ENCODE measurements around the gene ITPKA.

The ITPKA gene

DNA sequence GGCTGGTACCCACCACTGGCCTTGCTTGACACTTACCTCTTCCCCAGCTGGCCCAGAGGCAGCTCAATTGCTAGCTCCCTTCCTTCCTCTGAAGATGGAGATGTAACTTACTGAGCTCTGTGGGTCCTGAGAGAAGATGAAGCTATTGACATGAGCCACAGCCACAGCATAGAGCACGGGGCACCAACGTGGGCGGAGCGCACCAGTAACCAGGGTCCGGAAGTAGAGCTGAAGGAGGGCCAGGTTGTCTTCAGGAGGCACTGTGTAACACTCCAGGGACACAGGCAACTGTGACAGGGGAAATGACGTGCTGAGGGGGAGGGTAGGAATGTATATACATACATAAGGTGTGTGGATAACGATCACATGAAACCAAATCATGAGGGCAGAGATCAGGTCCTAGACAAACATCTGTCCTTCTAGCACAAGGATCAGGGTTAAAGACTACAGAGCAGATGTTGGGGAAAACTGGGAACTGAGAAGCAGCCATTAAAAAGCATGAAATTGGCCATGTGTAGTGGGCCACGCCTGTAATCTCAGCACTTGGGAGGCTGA lies 24.3 kb downstream of the ITPKA start:
- WGBS (ENCODE audit: extremely low coverage, insufficient coverage, insufficient read length): no CpG with 5 or more reads among the region's 8 CpGs
- H3K4me3 ChIP-seq (ENCODE audit: low read depth, low read length): no peak overlapping the region
- peaks cover 8 to 10% of the 10 kb centered on the region in 2 experiments for H3K4me1 ChIP-seq (ENCODE audit: control insufficient read depth in 1 of 2, insufficient read depth in 2 of 2, low read length in 2 of 2)
- H3K4me2 ChIP-seq (ENCODE audit: low read length): no peak overlapping the region
- no peak overlapping the region for H3K14ac ChIP-seq (ENCODE audit: low read length)
- H3K4ac ChIP-seq (ENCODE audit: low read depth, low read length): no peak overlapping the region
- no peak overlapping the region for H3K9ac ChIP-seq (ENCODE audit: low read length)
- H3K18ac ChIP-seq (ENCODE audit: low read length): no peak overlapping the region
- H3K23ac ChIP-seq (ENCODE audit: low read length): no peak overlapping the region
- H4K8ac ChIP-seq (ENCODE audit: low read depth, low read length): no peak overlapping the region
- H4K12ac ChIP-seq (ENCODE audit: low read depth, low read length): no peak overlapping the region
- H2BK12ac ChIP-seq (ENCODE audit: low read length): no peak overlapping the region
- no peak overlapping the region for H2BK5ac ChIP-seq (ENCODE audit: low read depth, low read length, poor library complexity)
- no peak overlapping the region for H3K27ac ChIP-seq (ENCODE audit: low read depth, low read length)
- DNase-seq: peak in 1 of 2 donors; percentile 42
- no peak overlapping the region for H2AFZ ChIP-seq (ENCODE audit: insufficient read depth, low read length, poor library complexity)
- H3K79me2 ChIP-seq (ENCODE audit: control insufficient read depth, insufficient read depth, low read length, poor library complexity): no peaks in the 10 kb centered on the region
- H2AK5ac ChIP-seq (ENCODE audit: low read length): no peak overlapping the region
- H3K36me3 ChIP-seq (ENCODE audit: control insufficient read depth in 1 of 2, insufficient read depth in 2 of 2, low read length in 2 of 2): peaks cover 25 to 34% of the 10 kb centered on the region in 2 experiments
- no peaks in the 10 kb centered on the region for H3K79me1 ChIP-seq (ENCODE audit: low read length)
- peaks cover 10% of the 10 kb centered on the region for H3K27me3 ChIP-seq (ENCODE audit: insufficient read depth, low read length)
- no peaks in the 10 kb centered on the region for H3K9me3 ChIP-seq (ENCODE audit: insufficient read depth, low read depth, low read length)
- no peak overlapping the region for H4K91ac ChIP-seq (ENCODE audit: low read depth, low read length)
- no peak overlapping the region for H2BK120ac ChIP-seq (ENCODE audit: insufficient read depth, low read length, poor library complexity)

- no peaks in the 10 kb centered on the region for H3K4me1 ChIP-seq (ENCODE audit: control insufficient read depth in 1 of 2, insufficient read depth in 2 of 2, low read length in 2 of 2)
- H3K9me3 ChIP-seq (ENCODE audit: insufficient read depth, low read depth, low read length): no peaks in the 10 kb centered on the region
- no peak overlapping the region for H3K14ac ChIP-seq (ENCODE audit: low read length)
- H2BK5ac ChIP-seq (ENCODE audit: low read depth, low read length, poor library complexity): no peak overlapping the region
- no peak overlapping the region for H2BK120ac ChIP-seq (ENCODE audit: insufficient read depth, low read length, poor library complexity)
- H3K4me2 ChIP-seq (ENCODE audit: low read length): no peak overlapping the region
- H3K27ac ChIP-seq (ENCODE audit: low read depth, low read length): no peak overlapping the region
- no peaks in the 10 kb centered on the region for H3K79me2 ChIP-seq (ENCODE audit: control insufficient read depth, insufficient read depth, low read length, poor library complexity)
- no peak overlapping the region for H2BK12ac ChIP-seq (ENCODE audit: low read length)
- no peak for DNase-seq
- no peak overlapping the region for H3K4me3 ChIP-seq (ENCODE audit: low read depth, low read length)
- no peak overlapping the region for H3K18ac ChIP-seq (ENCODE audit: low read length)
- H4K8ac ChIP-seq (ENCODE audit: low read depth, low read length): no peak overlapping the region
- no CpG with 5 or more reads among the region's 17 CpGs for WGBS (ENCODE audit: extremely low coverage, insufficient coverage, insufficient read length)
- no peak overlapping the region for H4K12ac ChIP-seq (ENCODE audit: low read depth, low read length)
- no peaks in the 10 kb centered on the region for H3K27me3 ChIP-seq (ENCODE audit: insufficient read depth, low read length)
- H3K36me3 ChIP-seq (ENCODE audit: control insufficient read depth in 1 of 2, insufficient read depth in 2 of 2, low read length in 2 of 2): peaks cover 35 to 50% of the 10 kb centered on the region in 2 experiments
- no peak overlapping the region for H2AK5ac ChIP-seq (ENCODE audit: low read length)
- H3K79me1 ChIP-seq (ENCODE audit: low read length): no peaks in the 10 kb centered on the region
- H3K9ac ChIP-seq (ENCODE audit: low read length): no peak overlapping the region
- H3K23ac ChIP-seq (ENCODE audit: low read length): no peak overlapping the region
- H3K4ac ChIP-seq (ENCODE audit: low read depth, low read length): no peak overlapping the region
- H2AFZ ChIP-seq (ENCODE audit: insufficient read depth, low read length, poor library complexity): no peak overlapping the region
- H4K91ac ChIP-seq (ENCODE audit: low read depth, low read length): no peak overlapping the region
Measured at GRCh38 chr15:41520636-41521035, 27.0 kb downstream of the ITPKA start.

DNA sequence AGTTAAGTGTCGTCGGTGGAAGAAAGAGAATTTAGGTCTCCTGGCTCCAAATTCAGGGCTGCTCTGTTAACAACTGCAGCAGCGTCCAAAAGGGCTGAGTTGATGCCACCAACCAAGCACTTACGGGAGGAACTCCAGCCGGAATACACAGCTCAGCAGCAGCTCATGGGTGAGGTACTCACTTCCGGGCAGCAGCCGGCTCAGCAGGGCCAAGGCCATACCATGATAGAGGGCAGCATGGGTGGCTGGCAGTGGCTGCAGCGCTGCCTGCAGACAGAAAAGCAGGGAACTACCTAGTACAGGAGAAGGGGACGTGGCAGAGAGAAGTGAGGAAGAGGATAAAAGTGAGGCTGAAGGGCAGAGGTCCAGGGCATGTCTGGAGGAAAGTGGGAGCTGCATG lies 27.9 kb downstream of the ITPKA start:
- Histone ChIP-seq H4K91ac (ENCODE audit: low read depth, low read length) (no peak overlapping the region), H4K8ac (ENCODE audit: low read depth, low read length) (no peak overlapping the region), H3K4me1 (ENCODE audit: control insufficient read depth in 1 of 2, insufficient read depth in 2 of 2, low read length in 2 of 2) (no peaks in the 10 kb centered on the region), H3K27ac (ENCODE audit: low read depth, low read length) (no peak overlapping the region), H3K9me3 (ENCODE audit: insufficient read depth, low read depth, low read length) (no peaks in the 10 kb centered on the region), H3K79me2 (ENCODE audit: control insufficient read depth, insufficient read depth, low read length, poor library complexity) (no peaks in the 10 kb centered on the region), H4K12ac (ENCODE audit: low read depth, low read length) (no peak overlapping the region), H3K27me3 (ENCODE audit: insufficient read depth, low read length) (no peaks in the 10 kb centered on the region), H3K18ac (ENCODE audit: low read length) (no peak overlapping the region), H3K4me2 (ENCODE audit: low read length) (no peak overlapping the region), H3K14ac (ENCODE audit: low read length) (no peak overlapping the region), H2AK5ac (ENCODE audit: low read length) (no peak overlapping the region), H3K23ac (ENCODE audit: low read length) (no peak overlapping the region), H3K4ac (ENCODE audit: low read depth, low read length) (no peak overlapping the region), H3K79me1 (ENCODE audit: low read length) (no peaks in the 10 kb centered on the region), H3K4me3 (ENCODE audit: low read depth, low read length) (no peak overlapping the region), H2BK5ac (ENCODE audit: low read depth, low read length, poor library complexity) (no peak overlapping the region), H2BK120ac (ENCODE audit: insufficient read depth, low read length, poor library complexity) (no peak overlapping the region), H3K36me3 (ENCODE audit: control insufficient read depth in 1 of 2, insufficient read depth in 2 of 2, low read length in 2 of 2) (peaks cover 41 to 56% of the 10 kb centered on the region in 2 experiments), H3K9ac (ENCODE audit: low read length) (no peak overlapping the region), H2AFZ (ENCODE audit: insufficient read depth, low read length, poor library complexity) (no peak overlapping the region), H2BK12ac (ENCODE audit: low read length) (no peak overlapping the region)
- no peak for DNase-seq
- WGBS (ENCODE audit: extremely low coverage, insufficient coverage, insufficient read length): no CpG with 5 or more reads among the region's 9 CpGs

GRCh38 chr15:41523097-41523496 lies 29.4 kb downstream of the ITPKA start:
- Histone ChIP-seq H3K14ac (ENCODE audit: low read length) (no peak overlapping the region), H3K9ac (ENCODE audit: low read length) (no peak overlapping the region), H3K18ac (ENCODE audit: low read length) (no peak overlapping the region), H3K79me2 (ENCODE audit: control insufficient read depth, insufficient read depth, low read length, poor library complexity) (no peaks in the 10 kb centered on the region), H3K4me2 (ENCODE audit: low read length) (no peak overlapping the region), H3K27me3 (ENCODE audit: insufficient read depth, low read length) (no peaks in the 10 kb centered on the region), H3K27ac (ENCODE audit: low read depth, low read length) (no peak overlapping the region), H2BK5ac (ENCODE audit: low read depth, low read length, poor library complexity) (no peak overlapping the region), H3K4me3 (ENCODE audit: low read depth, low read length) (no peak overlapping the region), H4K8ac (ENCODE audit: low read depth, low read length) (no peak overlapping the region), H3K79me1 (ENCODE audit: low read length) (no peaks in the 10 kb centered on the region), H3K4me1 (ENCODE audit: control insufficient read depth in 1 of 2, insufficient read depth in 2 of 2, low read length in 2 of 2) (no peaks in the 10 kb centered on the region), H2AK5ac (ENCODE audit: low read length) (no peak overlapping the region), H3K4ac (ENCODE audit: low read depth, low read length) (no peak overlapping the region), H3K9me3 (ENCODE audit: insufficient read depth, low read depth, low read length) (no peaks in the 10 kb centered on the region), H3K36me3 (ENCODE audit: control insufficient read depth in 1 of 2, insufficient read depth in 2 of 2, low read length in 2 of 2) (peaks cover 51 to 61% of the 10 kb centered on the region in 2 experiments), H2AFZ (ENCODE audit: insufficient read depth, low read length, poor library complexity) (no peak overlapping the region), H2BK120ac (ENCODE audit: insufficient read depth, low read length, poor library complexity) (no peak overlapping the region), H4K12ac (ENCODE audit: low read depth, low read length) (no peak overlapping the region), H2BK12ac (ENCODE audit: low read length) (no peak overlapping the region), H3K23ac (ENCODE audit: low read length) (no peak overlapping the region), H4K91ac (ENCODE audit: low read depth, low read length) (no peak overlapping the region)
- WGBS (ENCODE audit: extremely low coverage, insufficient coverage, insufficient read length): no CpG with 5 or more reads among the region's 5 CpGs
- DNase-seq: no peak

Measured in trophoblast cell (in vitro differentiated cells and primary cell).